ENCODE data around the gene IQSEC1. TPM values are rescaled to one million over a fixed set of nuclear protein-coding genes. Genes with fewer than 3 reads are reported as not detected.

IQSEC1 gene
- total RNA-seq, 1 donor from 2014 or later, result 27.1 TPM

- Histone ChIP-seq H3K27me3 (ENCODE audit: control insufficient read depth in 3 of 3, insufficient read depth in 3 of 3, low read length in 3 of 3) (no peaks in the 10 kb centered on the region), H3K27ac (ENCODE audit: low read depth, low read length) (no peak overlapping the region), H3K9me3 (ENCODE audit: control insufficient read depth in 3 of 3, low read length in 3 of 3) (no peaks in the 10 kb centered on the region), H3K9ac (ENCODE audit: low read depth in 1 of 3, low read length in 3 of 3) (peak overlapping the region in 1 of 3 donors; percentile 33), H3K36me3 (ENCODE audit: control insufficient read depth in 3 of 3, insufficient read depth in 3 of 3, low read length in 3 of 3) (no peaks in the 10 kb centered on the region), H3K4me1 (ENCODE audit: control insufficient read depth in 3 of 3, insufficient read depth in 3 of 3, low read length in 3 of 3) (peaks cover 18 to 56% (median 18%) of the 10 kb centered on the region in 3 donors), H3K4me3 (ENCODE audit: low read length in 3 of 3) (no peak overlapping the region)
Measured at GRCh38 chr3:13010780-13011572, 62.3 kb downstream of the IQSEC1 start.

GRCh38 chr3:13009946-13010315, 63.3 kb downstream of the IQSEC1 start:
- H3K9me3 ChIP-seq (ENCODE audit: control insufficient read depth in 3 of 3, low read length in 3 of 3), result no peaks in the 10 kb centered on the region
- no peak overlapping the region for H3K9ac ChIP-seq (ENCODE audit: low read depth in 1 of 3, low read length in 3 of 3)
- no peak overlapping the region for H3K4me3 ChIP-seq (ENCODE audit: low read length in 3 of 3)
- no peaks in the 10 kb centered on the region for H3K36me3 ChIP-seq (ENCODE audit: control insufficient read depth in 3 of 3, insufficient read depth in 3 of 3, low read length in 3 of 3)
- no peak overlapping the region for H3K27ac ChIP-seq (ENCODE audit: low read depth, low read length)
- H3K4me1 ChIP-seq (ENCODE audit: control insufficient read depth in 3 of 3, insufficient read depth in 3 of 3, low read length in 3 of 3), result peaks cover 14 to 49% (median 14%) of the 10 kb centered on the region in 3 donors
- H3K27me3 ChIP-seq (ENCODE audit: control insufficient read depth in 3 of 3, insufficient read depth in 3 of 3, low read length in 3 of 3), result no peaks in the 10 kb centered on the region

- no peak overlapping the region for H3K9ac ChIP-seq (ENCODE audit: low read depth in 1 of 3, low read length in 3 of 3)
- H3K4me1 ChIP-seq (ENCODE audit: control insufficient read depth in 3 of 3, insufficient read depth in 3 of 3, low read length in 3 of 3), result peaks cover 14 to 44% (median 14%) of the 10 kb centered on the region in 3 donors
- H3K27ac ChIP-seq (ENCODE audit: low read depth, low read length), result no peak overlapping the region
- H3K27me3 ChIP-seq (ENCODE audit: control insufficient read depth in 3 of 3, insufficient read depth in 3 of 3, low read length in 3 of 3), result no peaks in the 10 kb centered on the region
- H3K36me3 ChIP-seq (ENCODE audit: control insufficient read depth in 3 of 3, insufficient read depth in 3 of 3, low read length in 3 of 3), result no peaks in the 10 kb centered on the region
- H3K9me3 ChIP-seq (ENCODE audit: control insufficient read depth in 3 of 3, low read length in 3 of 3), result no peaks in the 10 kb centered on the region
- no peak overlapping the region for H3K4me3 ChIP-seq (ENCODE audit: low read length in 3 of 3)
Measured at GRCh38 chr3:13009132-13009945, 63.9 kb downstream of the IQSEC1 start.

- Histone ChIP-seq H3K27me3 (ENCODE audit: control insufficient read depth in 3 of 3, insufficient read depth in 3 of 3, low read length in 3 of 3) (no peaks in the 10 kb centered on the region), H3K27ac (ENCODE audit: low read depth, low read length) (no peak overlapping the region), H3K4me3 (ENCODE audit: low read length in 3 of 3) (no peak overlapping the region), H3K4me1 (ENCODE audit: control insufficient read depth in 3 of 3, insufficient read depth in 3 of 3, low read length in 3 of 3) (peaks cover 14 to 37% (median 14%) of the 10 kb centered on the region in 3 donors), H3K9me3 (ENCODE audit: control insufficient read depth in 3 of 3, low read length in 3 of 3) (no peaks in the 10 kb centered on the region), H3K36me3 (ENCODE audit: control insufficient read depth in 3 of 3, insufficient read depth in 3 of 3, low read length in 3 of 3) (no peaks in the 10 kb centered on the region), H3K9ac (ENCODE audit: low read depth in 1 of 3, low read length in 3 of 3) (no peak overlapping the region)
Measured at GRCh38 chr3:13008155-13008995, 64.9 kb downstream of the IQSEC1 start.

GRCh38 chr3:13007251-13007941, 65.8 kb downstream of the IQSEC1 start:
- Histone ChIP-seq H3K9ac (ENCODE audit: low read depth in 1 of 3, low read length in 3 of 3) (no peak overlapping the region), H3K4me1 (ENCODE audit: control insufficient read depth in 3 of 3, insufficient read depth in 3 of 3, low read length in 3 of 3) (peaks cover 14 to 33% (median 14%) of the 10 kb centered on the region in 3 donors), H3K4me3 (ENCODE audit: low read length in 3 of 3) (no peak overlapping the region), H3K9me3 (ENCODE audit: control insufficient read depth in 3 of 3, low read length in 3 of 3) (no peaks in the 10 kb centered on the region), H3K27me3 (ENCODE audit: control insufficient read depth in 3 of 3, insufficient read depth in 3 of 3, low read length in 3 of 3) (no peaks in the 10 kb centered on the region), H3K27ac (ENCODE audit: low read depth, low read length) (no peak overlapping the region), H3K36me3 (ENCODE audit: control insufficient read depth in 3 of 3, insufficient read depth in 3 of 3, low read length in 3 of 3) (no peaks in the 10 kb centered on the region)

- no peak overlapping the region for H3K9ac ChIP-seq (ENCODE audit: low read depth in 1 of 3, low read length in 3 of 3)
- no peak overlapping the region for H3K4me3 ChIP-seq (ENCODE audit: low read length in 3 of 3)
- no peaks in the 10 kb centered on the region for H3K27me3 ChIP-seq (ENCODE audit: control insufficient read depth in 3 of 3, insufficient read depth in 3 of 3, low read length in 3 of 3)
- peaks cover 7 to 23% (median 7%) of the 10 kb centered on the region in 3 donors for H3K4me1 ChIP-seq (ENCODE audit: control insufficient read depth in 3 of 3, insufficient read depth in 3 of 3, low read length in 3 of 3)
- no peaks in the 10 kb centered on the region for H3K36me3 ChIP-seq (ENCODE audit: control insufficient read depth in 3 of 3, insufficient read depth in 3 of 3, low read length in 3 of 3)
- H3K9me3 ChIP-seq (ENCODE audit: control insufficient read depth in 3 of 3, low read length in 3 of 3), result no peaks in the 10 kb centered on the region
- H3K27ac ChIP-seq (ENCODE audit: low read depth, low read length), result no peak overlapping the region
Measured at GRCh38 chr3:13006216-13006990, 66.8 kb downstream of the IQSEC1 start.

- Histone ChIP-seq H3K36me3 (ENCODE audit: control insufficient read depth in 3 of 3, insufficient read depth in 3 of 3, low read length in 3 of 3) (no peaks in the 10 kb centered on the region), H3K4me3 (ENCODE audit: low read length in 3 of 3) (no peak overlapping the region), H3K4me1 (ENCODE audit: control insufficient read depth in 3 of 3, insufficient read depth in 3 of 3, low read length in 3 of 3) (peaks cover 3 to 20% (median 6%) of the 10 kb centered on the region in 3 donors), H3K9me3 (ENCODE audit: control insufficient read depth in 3 of 3, low read length in 3 of 3) (no peaks in the 10 kb centered on the region), H3K27ac (ENCODE audit: low read depth, low read length) (no peak overlapping the region), H3K9ac (ENCODE audit: low read depth in 1 of 3, low read length in 3 of 3) (no peak overlapping the region), H3K27me3 (ENCODE audit: control insufficient read depth in 3 of 3, insufficient read depth in 3 of 3, low read length in 3 of 3) (no peaks in the 10 kb centered on the region)
Measured at GRCh38 chr3:13005301-13005700, 67.9 kb downstream of the IQSEC1 start.

- Histone ChIP-seq H3K36me3 (ENCODE audit: control insufficient read depth in 3 of 3, insufficient read depth in 3 of 3, low read length in 3 of 3) (no peaks in the 10 kb centered on the region), H3K27ac (ENCODE audit: low read depth, low read length) (no peak overlapping the region), H3K27me3 (ENCODE audit: control insufficient read depth in 3 of 3, insufficient read depth in 3 of 3, low read length in 3 of 3) (no peaks in the 10 kb centered on the region), H3K9ac (ENCODE audit: low read depth in 1 of 3, low read length in 3 of 3) (no peak overlapping the region), H3K9me3 (ENCODE audit: control insufficient read depth in 3 of 3, low read length in 3 of 3) (no peaks in the 10 kb centered on the region), H3K4me1 (ENCODE audit: control insufficient read depth in 3 of 3, insufficient read depth in 3 of 3, low read length in 3 of 3) (peaks cover 0 to 15% (median 6%) of the 10 kb centered on the region in 3 donors), H3K4me3 (ENCODE audit: low read length in 3 of 3) (no peak overlapping the region)
Measured at GRCh38 chr3:13004376-13004775, 68.9 kb downstream of the IQSEC1 start.

- no peak overlapping the region for H3K27ac ChIP-seq (ENCODE audit: low read depth, low read length)
- no peaks in the 10 kb centered on the region for H3K9me3 ChIP-seq (ENCODE audit: control insufficient read depth in 3 of 3, low read length in 3 of 3)
- H3K4me1 ChIP-seq (ENCODE audit: control insufficient read depth in 3 of 3, insufficient read depth in 3 of 3, low read length in 3 of 3), result peaks cover 4 to 15% (median 5%) of the 10 kb centered on the region in 3 donors
- no peaks in the 10 kb centered on the region for H3K36me3 ChIP-seq (ENCODE audit: control insufficient read depth in 3 of 3, insufficient read depth in 3 of 3, low read length in 3 of 3)
- H3K9ac ChIP-seq (ENCODE audit: low read depth in 1 of 3, low read length in 3 of 3), result no peak overlapping the region
- no peaks in the 10 kb centered on the region for H3K27me3 ChIP-seq (ENCODE audit: control insufficient read depth in 3 of 3, insufficient read depth in 3 of 3, low read length in 3 of 3)
- no peak overlapping the region for H3K4me3 ChIP-seq (ENCODE audit: low read length in 3 of 3)
Measured at GRCh38 chr3:13003608-13004007, 69.6 kb downstream of the IQSEC1 start.
